HG02884 (cell line): ENCODE results near the gene WWOX.

Experiments
- ATAC-seq: cut with Tn5 transposase; IDR thresholded peaks from one replicate; pipeline ENCODE4 v1.9.1; 2021; ENCODE audit warnings: mild to moderate bottlenecking, moderate library complexity; ENCODE audit not compliant: unreplicated experiment

Gene WWOX

GRCh38 chr16:79093554-79093967 lies 994.1 kb downstream of the WWOX start:
- ATAC-seq: no peak

DNA sequence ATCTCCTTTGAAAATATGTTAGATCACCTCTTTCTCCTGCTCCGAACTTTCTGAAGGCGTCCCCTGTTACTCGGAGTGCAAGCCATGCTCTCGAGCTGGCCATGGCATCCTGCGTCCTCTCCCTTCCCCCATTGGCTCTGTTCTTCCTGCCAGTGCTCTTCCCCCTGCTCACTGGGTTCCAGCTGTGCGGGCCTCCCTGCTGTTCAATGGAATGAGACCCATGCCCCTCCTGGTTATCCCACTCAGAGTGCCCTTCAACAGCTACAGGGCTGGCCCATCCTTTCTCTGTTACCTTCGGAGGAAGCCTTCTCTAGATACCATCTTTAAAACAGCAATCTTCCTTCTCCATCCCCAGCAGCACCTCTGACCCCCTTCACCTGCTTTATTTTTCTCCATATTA lies 996.8 kb downstream of the WWOX start:
- no peak for ATAC-seq

DNA sequence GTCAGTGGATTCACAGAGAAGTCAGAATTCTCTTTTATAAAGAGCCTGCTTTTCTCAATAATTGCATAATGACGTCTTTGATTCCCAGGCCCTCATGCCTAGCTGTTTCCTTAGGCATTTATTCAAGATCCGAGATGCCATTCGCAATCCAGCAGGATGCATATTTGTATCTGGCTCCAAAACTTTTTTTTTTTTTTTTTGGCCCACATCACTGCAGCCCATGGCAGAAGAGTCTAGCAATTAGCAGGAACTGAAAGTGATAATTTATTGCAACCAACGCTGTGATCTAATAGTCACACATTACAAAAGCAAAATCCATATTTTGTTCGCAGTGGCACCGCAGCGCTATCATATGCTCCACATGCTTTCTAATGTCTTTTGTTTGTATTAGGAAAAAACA lies 997.7 kb downstream of the WWOX start:
- no peak for ATAC-seq

GRCh38 chr16:79097771-79098170 lies 998.3 kb downstream of the WWOX start:
- ATAC-seq: no peak

GRCh38 chr16:79098907-79099306 lies 999.5 kb downstream of the WWOX start:
- ATAC-seq: no peak

DNA sequence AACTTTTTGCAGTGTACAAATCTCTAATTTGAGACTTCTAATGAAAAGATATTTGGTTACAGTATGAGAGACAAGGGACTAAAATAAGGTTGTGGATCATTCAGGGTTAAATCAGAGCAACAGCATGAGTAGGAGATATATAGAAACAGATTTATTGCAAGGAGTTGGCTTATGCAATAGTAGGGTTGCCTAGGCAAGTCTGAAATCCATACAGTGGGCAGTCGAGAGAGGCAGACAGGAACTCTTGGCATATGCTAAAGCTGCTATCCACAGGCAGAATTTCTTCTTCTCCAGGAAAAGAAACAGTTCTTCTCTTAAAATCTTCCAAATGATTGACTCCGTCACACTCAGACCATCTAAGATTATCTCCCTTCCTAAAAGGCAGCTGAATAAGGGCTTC lies 1000.3 kb downstream of the WWOX start:
- no peak for ATAC-seq

DNA sequence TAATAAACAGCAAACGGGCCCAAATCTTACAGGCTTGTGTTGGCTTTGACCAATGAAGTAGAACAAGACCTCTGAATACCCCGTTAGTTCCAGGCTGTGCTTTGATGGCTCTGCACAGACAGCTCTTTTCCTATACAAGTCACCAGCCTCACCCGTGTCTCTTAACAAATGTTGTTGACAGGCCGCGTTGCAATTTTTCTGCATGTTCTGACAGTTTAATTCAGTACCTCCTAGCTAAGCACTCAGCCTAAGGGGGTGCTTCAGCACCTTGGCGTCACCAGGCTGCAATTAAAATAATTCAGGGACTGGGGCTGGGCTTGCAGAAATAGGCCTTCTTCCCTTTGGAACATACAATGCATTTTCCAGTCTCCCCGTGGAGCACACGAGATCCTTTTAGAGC lies 1001.0 kb downstream of the WWOX start:
- ATAC-seq: no peak

- ATAC-seq: no peak
Measured at GRCh38 chr16:79101491-79101890, 1002.0 kb downstream of the WWOX start.

DNA sequence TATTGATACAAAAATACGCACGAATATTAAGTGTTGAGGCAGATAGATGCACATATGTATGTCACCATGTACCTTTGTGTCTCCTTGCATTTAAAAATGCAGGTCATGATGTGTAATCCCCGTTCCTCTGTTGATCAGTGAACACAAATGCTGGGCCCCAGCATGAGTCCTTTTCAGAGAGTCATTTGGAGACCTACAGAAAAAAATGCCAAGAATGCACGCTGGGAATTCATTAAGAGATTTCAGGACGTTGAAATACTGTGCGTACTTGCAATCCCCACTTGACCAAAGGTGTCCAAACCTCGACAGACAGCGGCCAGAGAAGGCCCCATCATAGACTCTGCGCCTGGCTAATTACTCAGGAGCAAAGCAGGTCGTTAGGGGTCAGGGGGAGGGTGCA lies 1005.1 kb downstream of the WWOX start:
- no peak for ATAC-seq

DNA sequence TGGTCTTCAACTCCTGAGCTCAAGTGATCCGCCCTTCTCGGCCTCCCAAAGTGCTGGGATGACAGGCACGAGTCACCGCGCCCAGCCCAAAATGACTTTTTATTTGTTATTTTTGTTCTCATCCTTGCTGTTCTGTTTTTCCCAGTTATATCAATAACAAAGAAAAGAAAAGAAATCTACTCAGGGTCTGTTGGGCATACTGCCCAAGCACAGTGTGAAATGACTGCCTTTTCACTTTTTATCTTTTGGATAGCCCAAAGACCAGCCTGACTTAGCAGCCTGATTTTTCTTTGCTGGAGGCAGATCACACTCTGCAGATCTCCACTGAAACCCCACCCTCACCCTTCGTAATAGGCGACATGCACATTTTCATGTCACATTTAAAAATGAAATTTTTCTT lies 1007.8 kb downstream of the WWOX start:
- no peak for ATAC-seq

DNA sequence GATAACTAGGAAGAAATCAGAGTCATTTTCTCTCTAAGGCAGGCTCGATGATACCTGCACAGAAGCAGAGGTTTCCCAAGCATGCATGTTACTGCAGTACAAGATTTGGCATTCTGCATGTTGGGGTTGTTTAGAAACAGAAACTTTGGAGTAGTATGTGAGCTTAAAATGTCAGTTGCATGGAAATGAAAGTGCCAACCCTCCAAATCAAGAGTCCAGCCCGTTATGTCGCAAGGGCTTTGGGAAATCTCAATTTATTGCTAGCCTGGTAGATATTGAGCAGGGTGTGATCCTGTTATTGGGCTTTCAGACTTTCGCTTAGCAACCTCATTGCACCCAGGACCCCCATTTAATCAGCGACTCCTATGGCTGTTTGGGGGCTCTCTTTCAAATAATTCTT lies 1010.3 kb downstream of the WWOX start:
- ATAC-seq: no peak

- ATAC-seq: no peak
Measured at GRCh38 chr16:79110242-79110641, 1010.8 kb downstream of the WWOX start.

DNA sequence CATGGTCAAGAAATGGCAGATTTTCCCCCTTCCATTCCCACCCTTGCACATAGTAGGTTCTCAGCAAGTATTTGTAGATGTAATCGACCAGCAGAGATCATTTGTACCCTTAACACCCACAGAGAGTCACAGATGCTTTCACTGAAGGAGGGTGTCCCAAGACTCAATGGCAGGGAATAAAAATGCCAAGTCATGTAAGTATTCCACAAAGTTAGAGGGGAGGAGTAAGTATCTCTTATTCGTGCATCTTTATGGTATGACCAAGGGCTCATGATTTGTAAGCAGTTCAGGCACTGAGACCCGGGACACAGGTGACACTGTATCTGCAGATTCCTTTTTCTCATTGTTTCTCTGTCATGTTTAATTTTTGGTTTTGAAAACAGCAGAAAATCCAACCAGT lies 1011.5 kb downstream of the WWOX start:
- no peak for ATAC-seq

- ATAC-seq: no peak
Measured at GRCh38 chr16:79112462-79112861, 1013.0 kb downstream of the WWOX start.

DNA sequence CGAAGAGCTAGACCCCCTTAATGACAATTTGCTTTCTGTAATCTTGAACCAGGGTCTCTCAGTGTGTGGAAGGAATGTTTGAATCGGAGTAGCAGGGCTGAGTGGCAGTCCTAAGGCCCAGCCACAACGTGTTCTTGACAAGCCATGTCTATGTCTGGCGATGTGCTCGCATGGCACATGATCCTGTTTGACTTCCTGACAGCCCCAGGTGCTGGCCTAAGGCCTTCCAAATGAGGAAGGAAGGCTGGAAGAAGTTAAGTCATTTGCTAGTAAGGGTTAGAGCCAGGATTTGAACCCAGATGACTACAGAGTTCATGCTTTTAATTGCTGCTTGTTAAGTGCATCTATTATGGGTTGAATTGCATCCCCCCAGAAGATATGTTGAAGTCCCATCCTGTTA lies 1014.4 kb downstream of the WWOX start:
- ATAC-seq: no peak

- ATAC-seq: no peak
Measured at GRCh38 chr16:79114759-79115158, 1015.3 kb downstream of the WWOX start.

- no peak for ATAC-seq
Measured at GRCh38 chr16:79121906-79122305, 1022.5 kb downstream of the WWOX start.

DNA sequence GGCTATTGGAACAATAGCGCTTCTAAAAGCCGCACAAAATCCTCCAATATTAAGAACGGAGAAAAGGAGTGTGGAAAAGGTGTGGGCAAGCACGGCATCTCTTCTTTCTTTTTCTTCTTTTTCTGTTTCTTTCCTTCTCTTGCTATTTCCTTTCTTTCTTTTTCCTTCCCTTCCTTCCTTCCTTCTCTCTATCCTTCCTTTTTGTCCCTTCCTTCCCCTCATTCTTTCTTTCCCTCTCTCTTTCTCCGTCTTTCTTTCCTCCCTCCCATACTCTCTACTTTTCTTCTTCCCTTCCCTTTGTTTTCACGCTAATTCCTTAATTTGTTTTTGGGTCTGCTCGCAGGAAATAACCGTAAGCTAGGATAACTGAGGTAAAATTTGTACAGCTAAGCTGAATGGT lies 1022.9 kb downstream of the WWOX start:
- no peak for ATAC-seq

DNA sequence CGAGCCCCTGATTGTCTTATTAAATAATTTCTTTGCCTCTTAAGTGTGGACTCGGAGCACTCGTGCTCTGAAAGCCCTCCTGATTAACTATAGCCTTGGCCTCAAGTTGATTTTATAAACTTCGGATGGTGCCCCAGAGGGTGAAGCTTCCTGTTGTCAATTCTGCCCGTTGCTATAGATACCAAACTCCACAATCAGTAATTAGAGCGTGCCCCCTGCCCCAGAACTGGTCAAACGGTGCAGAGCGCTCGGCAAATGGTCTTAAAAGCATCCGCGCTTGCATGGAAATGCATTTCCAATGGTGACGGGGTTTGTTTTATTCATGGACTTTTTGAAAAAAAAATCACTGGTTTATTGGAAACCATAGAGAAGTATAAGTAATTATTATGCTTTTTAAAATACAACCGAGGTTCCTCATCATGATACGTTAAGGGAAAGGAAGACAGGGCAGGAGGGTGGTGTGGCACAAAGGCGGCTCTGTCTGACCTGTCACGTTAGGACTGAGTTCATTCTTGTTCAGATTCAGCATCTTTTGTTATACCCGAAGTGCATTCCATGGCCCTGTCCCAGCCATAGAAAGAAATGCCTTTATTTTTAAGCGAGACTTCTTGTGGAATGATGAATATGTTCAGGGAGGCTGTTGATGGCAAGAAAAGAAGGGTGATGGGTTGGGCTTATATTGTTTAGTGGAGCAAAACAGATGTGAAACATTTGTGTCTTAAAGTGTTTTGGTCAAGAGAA lies 1024.7 kb downstream of the WWOX start:
- no peak for ATAC-seq

DNA sequence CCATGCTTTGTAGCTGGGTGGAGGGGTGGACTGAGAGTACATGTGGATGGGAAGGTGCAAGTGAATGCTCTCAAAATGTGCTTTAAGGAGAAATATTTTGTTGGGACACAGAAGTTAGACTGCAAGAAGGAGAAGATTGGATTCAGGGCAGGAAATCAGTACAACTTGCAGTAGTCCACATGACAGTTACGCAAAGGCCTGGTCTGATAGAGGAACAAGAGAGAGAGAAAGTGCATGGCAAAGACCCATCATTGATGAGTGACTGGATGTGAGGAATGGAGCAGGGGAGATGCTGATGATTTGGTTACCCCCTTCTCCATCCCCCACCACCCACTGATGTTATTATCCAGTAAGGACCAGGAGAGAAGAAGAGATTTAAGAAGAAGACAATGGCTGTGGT lies 1028.3 kb downstream of the WWOX start:
- no peak for ATAC-seq

DNA sequence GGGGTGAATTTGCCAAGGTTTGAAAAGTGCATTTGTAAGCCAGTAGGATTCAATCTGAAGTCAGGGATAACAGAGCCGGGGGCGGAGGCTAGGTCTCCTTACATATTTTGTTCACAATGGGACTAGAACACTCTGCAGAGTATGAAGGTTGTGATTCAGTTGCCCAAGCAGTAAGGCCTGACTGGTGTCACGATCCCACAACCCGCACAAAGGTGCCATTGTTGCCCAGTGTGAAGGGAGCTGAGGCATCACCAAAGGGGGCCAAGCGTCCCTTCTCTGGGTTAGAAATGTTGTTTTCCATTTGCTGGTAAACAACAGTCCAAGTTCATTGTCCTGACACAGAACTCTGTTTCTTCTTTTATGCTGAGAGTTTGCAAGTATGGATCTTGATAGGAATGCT lies 1029.3 kb downstream of the WWOX start:
- ATAC-seq: no peak

GRCh38 chr16:79130616-79131015 lies 1031.2 kb downstream of the WWOX start:
- no peak for ATAC-seq

DNA sequence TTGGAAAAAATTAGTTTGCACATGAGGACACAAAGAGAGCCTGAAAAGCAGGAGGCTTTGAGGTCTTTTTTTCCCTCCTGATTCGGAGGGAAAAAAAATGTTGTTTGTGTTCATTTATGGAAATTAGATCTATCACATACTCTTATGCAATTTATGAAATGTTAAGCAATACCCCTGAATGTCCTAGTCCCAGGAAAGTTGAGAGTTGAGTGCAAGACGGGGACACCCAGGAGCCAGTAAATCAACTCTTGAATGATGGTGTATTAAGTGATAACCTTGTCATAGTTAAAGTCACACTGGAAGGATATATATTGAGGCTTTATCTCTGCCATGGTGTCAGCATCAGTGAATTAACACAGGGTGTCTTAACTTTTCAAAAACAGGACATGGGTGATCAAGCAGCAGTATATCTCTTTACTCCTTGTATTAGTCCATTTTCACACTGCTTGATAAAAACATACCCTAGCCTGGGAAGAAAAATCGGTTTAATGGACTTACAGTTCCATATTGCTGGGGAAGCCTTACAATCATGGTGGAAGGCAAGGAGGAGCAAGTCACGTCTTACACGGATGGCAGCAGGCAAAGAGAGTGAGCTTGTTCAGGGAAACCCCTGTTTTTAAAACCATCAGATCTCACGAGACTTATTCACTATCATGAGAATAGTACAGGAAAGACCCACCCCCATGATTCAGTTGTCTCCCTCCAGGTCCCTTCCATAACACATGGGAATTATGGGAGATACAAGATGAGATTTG lies 1032.0 kb downstream of the WWOX start:
- ATAC-seq: no peak
